Calu3 (cell line): ENCODE measurements around the gene LEMD2. TPM values are rescaled to one million over a fixed set of nuclear protein-coding genes. Genes with fewer than 3 reads are reported as not detected.

Experiments used
- BruUV-seq: library from RNA; stranded (reverse); fragments of 400-500 nt; replicated peaks from 2 replicates; lab custom pipeline; 2021; lab: Mats Ljungman, UMichigan
- CTCF ChIA-PET: fragments of 300-600 bp; sonication (Branson Sonifier 250); formaldehyde crosslinking; loops from one replicate; lab custom pipeline; 2022; ENCODE audit warnings: antibody characterized with exemption; lab: Charles Lee
- DNase-seq: peaks from one replicate; pipeline ENCODE4 v3.0.0; 2022
- H3K27ac Mint-ChIP-seq: one replicate; pipeline ENCODE4 v1.8.0; 2022; ENCODE audit warnings: mixed read lengths; ENCODE audit not compliant: unreplicated experiment
- H3K27me3 Mint-ChIP-seq: one replicate; pipeline ENCODE4 v1.8.0; 2022; ENCODE audit warnings: mixed read lengths; ENCODE audit not compliant: unreplicated experiment
- H3K36me3 Mint-ChIP-seq: one replicate; pipeline ENCODE4 v1.8.0; 2022; ENCODE audit warnings: mild to moderate bottlenecking, moderate library complexity, mixed read lengths; ENCODE audit not compliant: insufficient read depth, unreplicated experiment
- H3K4me1 Mint-ChIP-seq: one replicate; pipeline ENCODE4 v1.8.0; 2022; ENCODE audit warnings: mild to moderate bottlenecking, low read depth, mixed read lengths; ENCODE audit not compliant: unreplicated experiment
- H3K4me3 Mint-ChIP-seq: one replicate; pipeline ENCODE4 v1.8.0; 2022; ENCODE audit warnings: mild to moderate bottlenecking, low read depth, moderate library complexity, mixed read lengths; ENCODE audit not compliant: unreplicated experiment
- H3K9me3 Mint-ChIP-seq: one replicate; pipeline ENCODE4 v1.8.0; 2022; ENCODE audit warnings: low read depth, mixed read lengths; ENCODE audit not compliant: unreplicated experiment
- intact Hi-C: fragments of 100-400 bp; cut with micrococcal nuclease; formaldehyde crosslinking; loops from one replicate; pipeline ENCODE4 v1.10.0; 2022; ENCODE audit not compliant: unreplicated experiment
- total RNA-seq: library from RNA; stranded (reverse); gene quantifications from 2 replicates; pipeline ENCODE4 v1.2.3, GENCODE V29; 2022
- TF ChIP-seq, protein P1 (sequence below): fragments of 200-600 bp; IDR thresholded peaks from one replicate; pipeline ENCODE4 v1.8.0; 2022; ENCODE audit warnings: antibody characterized with exemption; ENCODE audit not compliant: unreplicated experiment

The LEMD2 gene
- total RNA-seq, 1 experiment from 2014 or later: 126 TPM

GRCh38 chr6:33755070-33755869 is 33.7 kb downstream of the LEMD2 start:
- H3K4me1 Mint-ChIP-seq: peaks cover 22% of the 10 kb centered on the region
- intact Hi-C loops: no loop called here
- CTCF ChIA-PET: no interaction called here

GRCh38 chr6:33754222-33754621 is 34.7 kb downstream of the LEMD2 start:
- Mint-ChIP-seq H3K27ac (no peak overlapping the region), H3K27me3 (peaks cover 14% of the 10 kb centered on the region), H3K4me1 (peaks cover 21% of the 10 kb centered on the region), H3K36me3 (no peaks in the 10 kb centered on the region), H3K9me3 (no peaks in the 10 kb centered on the region), H3K4me3 (no peak overlapping the region)
- intact Hi-C loops: no loop called here
- BruUV-seq: no TSS peak
- no peak for DNase-seq
- TF ChIP-seq, protein P1, sequence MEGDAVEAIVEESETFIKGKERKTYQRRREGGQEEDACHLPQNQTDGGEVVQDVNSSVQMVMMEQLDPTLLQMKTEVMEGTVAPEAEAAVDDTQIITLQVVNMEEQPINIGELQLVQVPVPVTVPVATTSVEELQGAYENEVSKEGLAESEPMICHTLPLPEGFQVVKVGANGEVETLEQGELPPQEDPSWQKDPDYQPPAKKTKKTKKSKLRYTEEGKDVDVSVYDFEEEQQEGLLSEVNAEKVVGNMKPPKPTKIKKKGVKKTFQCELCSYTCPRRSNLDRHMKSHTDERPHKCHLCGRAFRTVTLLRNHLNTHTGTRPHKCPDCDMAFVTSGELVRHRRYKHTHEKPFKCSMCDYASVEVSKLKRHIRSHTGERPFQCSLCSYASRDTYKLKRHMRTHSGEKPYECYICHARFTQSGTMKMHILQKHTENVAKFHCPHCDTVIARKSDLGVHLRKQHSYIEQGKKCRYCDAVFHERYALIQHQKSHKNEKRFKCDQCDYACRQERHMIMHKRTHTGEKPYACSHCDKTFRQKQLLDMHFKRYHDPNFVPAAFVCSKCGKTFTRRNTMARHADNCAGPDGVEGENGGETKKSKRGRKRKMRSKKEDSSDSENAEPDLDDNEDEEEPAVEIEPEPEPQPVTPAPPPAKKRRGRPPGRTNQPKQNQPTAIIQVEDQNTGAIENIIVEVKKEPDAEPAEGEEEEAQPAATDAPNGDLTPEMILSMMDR: no peak
- CTCF ChIA-PET: interaction anchor here (0.6 kb wide), 1 partner anchor 1955 kb away, joined by 3 read pairs; no protein-coding TSS in a partner anchor

More at GRCh38 chr6:33755070-33755869, 33.7 kb downstream of the LEMD2 start:
- H3K36me3 Mint-ChIP-seq: no peaks in the 10 kb centered on the region
- no peak overlapping the region for H3K27ac Mint-ChIP-seq
- H3K4me3 Mint-ChIP-seq: no peak overlapping the region
- peaks cover 3% of the 10 kb centered on the region for H3K27me3 Mint-ChIP-seq
- no TSS peak for BruUV-seq
- TF ChIP-seq, protein P1: no peak
- DNase-seq: no peak
- H3K9me3 Mint-ChIP-seq: no peaks in the 10 kb centered on the region

DNA sequence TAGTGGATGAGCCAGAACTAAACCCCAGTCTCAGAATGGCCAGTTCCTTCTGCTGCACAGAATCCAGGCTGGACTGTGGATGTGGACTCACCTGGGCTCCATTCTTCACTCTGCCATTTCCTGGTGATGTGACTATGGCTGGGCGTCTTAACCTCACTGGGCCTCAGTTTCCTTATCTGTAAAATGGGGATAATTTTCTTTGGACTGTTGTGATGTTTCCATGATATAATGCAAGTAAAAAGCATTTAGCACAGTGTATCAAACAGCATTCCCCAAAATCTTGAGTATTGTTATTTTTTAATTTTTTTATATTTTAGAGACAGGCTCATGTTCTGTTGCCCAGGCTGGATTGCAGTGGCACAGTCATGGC is 36.3 kb downstream of the LEMD2 start:
- TF ChIP-seq, protein P1: no peak
- intact Hi-C loops: no loop called here
- Mint-ChIP-seq H3K27me3 (peaks cover 28% of the 10 kb centered on the region), H3K9me3 (no peaks in the 10 kb centered on the region), H3K4me1 (peaks cover 9% of the 10 kb centered on the region), H3K4me3 (no peak overlapping the region), H3K27ac (no peak overlapping the region), H3K36me3 (no peaks in the 10 kb centered on the region)
- no TSS peak for BruUV-seq
- CTCF ChIA-PET: no interaction called here
- DNase-seq: no peak

- CTCF ChIA-PET: interaction anchor here (0.7 to 1.0 kb wide), 2 partner anchors 19 to 39 kb away, joined by 3 to 6 read pairs; no protein-coding TSS in a partner anchor
- Mint-ChIP-seq H3K27me3 (peaks cover 34% of the 10 kb centered on the region), H3K4me1 (peaks cover 2% of the 10 kb centered on the region), H3K9me3 (no peaks in the 10 kb centered on the region), H3K4me3 (no peak overlapping the region), H3K27ac (no peak overlapping the region), H3K36me3 (no peaks in the 10 kb centered on the region)
- intact Hi-C loops: no loop called here
- TF ChIP-seq, protein P1: no peak
- BruUV-seq: no TSS peak
- no peak for DNase-seq
Measured at GRCh38 chr6:33751771-33752645, 36.9 kb downstream of the LEMD2 start.
